Activated T-cell treated with anti-CD3 and anti-CD28 coated beads for 4 hours (primary cell): ENCODE results near the gene CDV3.

Experiments used
- DNase-seq: peaks from one replicate; pipeline ENCODE4 v3.0.0-alpha.2; 2020

The CDV3 gene

GRCh38 chr3:133606902-133607301 is 33.4 kb downstream of the CDV3 start:
- no peak for DNase-seq

- DNase-seq: no peak
Measured at GRCh38 chr3:133607816-133608215, 34.3 kb downstream of the CDV3 start.

- DNase-seq: no peak
Measured at GRCh38 chr3:133608388-133608787, 34.9 kb downstream of the CDV3 start.

- no peak for DNase-seq
Measured at GRCh38 chr3:133610031-133610430, 36.5 kb downstream of the CDV3 start.

- DNase-seq: no peak
Measured at GRCh38 chr3:133611534-133611933, 38.0 kb downstream of the CDV3 start.

GRCh38 chr3:133620066-133620784 is 46.7 kb downstream of the CDV3 start:
- DNase-seq: no peak

- no peak for DNase-seq
Measured at GRCh38 chr3:133627789-133628188, 54.3 kb downstream of the CDV3 start.

GRCh38 chr3:133629146-133629545 is 55.7 kb downstream of the CDV3 start:
- DNase-seq: no peak

GRCh38 chr3:133633439-133633838 is 60.0 kb downstream of the CDV3 start:
- DNase-seq: no peak
